Neural cell (in vitro differentiated cells): Measurements from ENCODE around the gene ZDHHC5. TPM values are rescaled to one million over a fixed set of nuclear protein-coding genes. Genes with fewer than 3 reads are reported as not detected.

Experiments used
- H2AFZ ChIP-seq: fragments of 200-600, 300-800 bp; sonication (generic), shearing (Covaris generic); 2 replicates; pipeline ENCODE4 v1.6.0; 2014; ENCODE audit warnings: low read depth, mild to moderate bottlenecking, antibody characterized with exemption, low read length, moderate library complexity
- H3F3A ChIP-seq: fragments of 200-600 bp; shearing (Covaris generic); 2 replicates; pipeline ENCODE4 v1.6.1; 2016; ENCODE audit warnings: mild to moderate bottlenecking, moderate library complexity, mixed read lengths, antibody characterized with exemption, low read length; ENCODE audit not compliant: insufficient read depth, poor library complexity, severe bottlenecking
- H3K27ac ChIP-seq: fragments of 200-600, 300-800 bp; sonication (generic), shearing (Covaris generic); 2 replicates; pipeline ENCODE4 v1.5.1; 2014; ENCODE audit warnings: mild to moderate bottlenecking, low read length, moderate library complexity
- H3K27me3 ChIP-seq: fragments of 300-800, 200-600 bp; sonication (generic), shearing (Covaris generic); 2 replicates; pipeline ENCODE4 v1.6.0; 2014; ENCODE audit warnings: mild to moderate bottlenecking, low read depth, low read length, moderate library complexity; ENCODE audit not compliant: insufficient read depth
- H3K36me3 ChIP-seq: fragments of 300-800, 200-600 bp; sonication (generic), shearing (Covaris generic); 2 replicates; pipeline ENCODE4 v1.5.1; 2014; ENCODE audit warnings: mild to moderate bottlenecking, antibody characterized with exemption, low read length, moderate library complexity; ENCODE audit not compliant: insufficient read depth
- H3K4me2 ChIP-seq: fragments of 300-800, 200-600 bp; sonication (generic), shearing (Covaris generic); 2 replicates; pipeline ENCODE4 v1.6.0; 2014; ENCODE audit warnings: mild to moderate bottlenecking, low read length
- H3K4me3 ChIP-seq: fragments of 300-800, 200-600 bp; sonication (generic), shearing (Covaris generic); 2 replicates; pipeline ENCODE4 v1.5.1; 2014; ENCODE audit warnings: mild to moderate bottlenecking, low read length, moderate library complexity
- H3K79me2 ChIP-seq: fragments of 200-600 bp; shearing (Covaris generic); replicated peaks from 2 replicates; pipeline ENCODE4 v1.6.0; 2014; ENCODE audit warnings: mild to moderate bottlenecking, low read length, moderate library complexity; ENCODE audit not compliant: insufficient read depth
- H3K9ac ChIP-seq: fragments of 300-800, 200-600 bp; sonication (generic), shearing (Covaris generic); 2 replicates; pipeline ENCODE4 v1.6.1; 2016; ENCODE audit warnings: mild to moderate bottlenecking, low read length, mixed read lengths
- H3K9me2 ChIP-seq: fragments of 200-600 bp; shearing (Covaris generic); 2 replicates; pipeline ENCODE4 v1.6.1; 2016; ENCODE audit warnings: mild to moderate bottlenecking, low read length, mixed read lengths; ENCODE audit not compliant: insufficient read depth
- H3K9me3 ChIP-seq: fragments of 200-600, 300-800 bp; sonication (generic), shearing (Covaris generic); 2 replicates; pipeline ENCODE4 v1.6.1; 2016; ENCODE audit warnings: mild to moderate bottlenecking, mixed run types, low read length, moderate library complexity, mixed read lengths
- H4K20me1 ChIP-seq: fragments of 200-600 bp; shearing (Covaris generic); 2 replicates; pipeline ENCODE4 v1.6.1; 2016; ENCODE audit warnings: mild to moderate bottlenecking, mixed run types; ENCODE audit not compliant: insufficient read depth
- CTCF ChIP-seq: fragments of 450-650 bp; IDR thresholded peaks from 2 replicates; pipeline ENCODE4 v1.5.1; 2014; ENCODE audit warnings: antibody characterized with exemption, mild to moderate bottlenecking, moderate library complexity; ENCODE audit not compliant: poor library complexity, severe bottlenecking
- EP300 ChIP-seq: fragments of 450-650 bp; conservative IDR thresholded peaks from 2 replicates; pipeline ENCODE4 v1.6.1; 2014; ENCODE audit warnings: antibody characterized with exemption, mild to moderate bottlenecking, moderate library complexity; ENCODE audit not compliant: poor library complexity, severe bottlenecking
- EZH2 ChIP-seq: fragments of 200-600, 300-800 bp; shearing (Covaris generic), sonication (generic); IDR thresholded peaks from 2 replicates; pipeline ENCODE4 v1.6.1; 2014; ENCODE audit warnings: antibody characterized with exemption, low read length, borderline replicate concordance, mild to moderate bottlenecking; ENCODE audit not compliant: insufficient read depth, poor library complexity, severe bottlenecking
- MXI1 ChIP-seq: fragments of 450-650 bp; conservative IDR thresholded peaks from 2 replicates; pipeline ENCODE4 v1.6.1; 2014; ENCODE audit warnings: antibody characterized with exemption, mild to moderate bottlenecking; ENCODE audit not compliant: poor library complexity, severe bottlenecking
- POLR2AphosphoS5 ChIP-seq: IDR thresholded peaks from 2 replicates; pipeline ENCODE4 v1.6.1; 2012
- RAD21 ChIP-seq: fragments of 450-650 bp; conservative IDR thresholded peaks from 2 replicates; pipeline ENCODE4 v1.6.1; 2014; ENCODE audit warnings: antibody characterized with exemption, mild to moderate bottlenecking, moderate library complexity
- REST ChIP-seq: IDR thresholded peaks from 2 replicates; pipeline ENCODE4 v1.6.1; 2012; ENCODE audit warnings: borderline replicate concordance
- SMC3 ChIP-seq: fragments of 450-650 bp; conservative IDR thresholded peaks from 2 replicates; pipeline ENCODE4 v1.6.1; 2014; ENCODE audit warnings: antibody characterized with exemption, mild to moderate bottlenecking, moderate library complexity; ENCODE audit not compliant: poor library complexity
- TAF1 ChIP-seq: IDR thresholded peaks from 2 replicates; pipeline ENCODE4 v1.6.1; 2012; ENCODE audit warnings: low read depth
- polyA plus RNA-seq: library from polyadenylated mRNA; depleted of rRNA; stranded (reverse); fragments of >200 nt; gene quantifications from 2 replicates; pipeline ENCODE4 v1.2.3, GENCODE V29; 2014

Gene ZDHHC5
- polyA plus RNA-seq, 1 donor from 2014 or later: 15.8 TPM

DNA sequence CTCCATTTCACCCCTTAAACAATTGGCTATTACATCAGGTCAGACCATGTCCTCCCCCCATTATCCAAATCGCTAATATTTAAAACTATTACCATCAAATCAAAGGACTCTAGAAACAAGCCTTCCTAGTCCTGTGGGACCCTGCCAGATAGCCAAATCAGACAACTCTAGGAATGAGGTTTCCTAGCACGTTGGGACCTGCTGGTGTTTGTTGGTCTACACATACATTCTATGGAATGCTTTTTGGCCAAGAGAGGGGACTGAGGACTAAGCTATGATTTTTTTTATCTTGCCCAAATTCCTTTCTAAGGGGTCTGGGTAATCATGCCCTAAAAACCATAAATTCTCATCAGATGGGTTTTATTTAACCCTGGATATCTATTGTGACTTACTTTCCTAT is 59.3 kb downstream of the ZDHHC5 start:
- TF ChIP-seq MXI1 (no peak), REST (no peak)
- Histone ChIP-seq H2AFZ (no peak overlapping the region), H3K9me2 (no peaks in the 10 kb centered on the region), H3K36me3 (no peaks in the 10 kb centered on the region), H3K79me2 (peaks cover 16% of the 10 kb centered on the region), H3K9ac (no peak overlapping the region), H3F3A (no peaks in the 10 kb centered on the region), H3K9me3 (no peaks in the 10 kb centered on the region), H3K27me3 (no peaks in the 10 kb centered on the region), H4K20me1 (no peaks in the 10 kb centered on the region), H3K4me3 (no peak overlapping the region), H3K4me2 (no peak overlapping the region), H3K27ac (no peak overlapping the region)

DNA sequence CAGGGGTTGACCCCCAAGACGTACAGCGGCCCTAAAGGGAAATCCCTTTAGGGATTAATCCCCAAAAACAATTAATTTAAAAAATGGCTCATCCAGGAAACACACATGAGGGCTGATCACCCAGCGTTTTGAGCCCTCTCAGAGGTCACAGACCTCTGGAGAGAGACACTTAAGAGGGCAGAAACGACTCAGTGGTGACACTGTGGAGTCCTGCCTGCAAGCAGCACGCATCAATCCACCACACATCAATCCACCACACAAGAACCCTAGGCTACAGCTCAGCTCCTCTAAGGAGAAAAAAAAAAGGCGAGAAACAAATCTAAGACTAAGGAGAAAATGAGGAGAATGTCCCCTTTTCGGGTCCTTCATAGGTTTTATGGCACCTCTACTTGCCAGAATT is 60.9 kb downstream of the ZDHHC5 start:
- Histone ChIP-seq H3K27ac (no peak overlapping the region), H3K4me3 (no peak overlapping the region), H2AFZ (no peak overlapping the region), H3F3A (no peaks in the 10 kb centered on the region), H3K4me2 (no peak overlapping the region), H3K79me2 (peaks cover 23% of the 10 kb centered on the region), H3K27me3 (no peaks in the 10 kb centered on the region), H3K9ac (no peak overlapping the region), H3K9me2 (no peaks in the 10 kb centered on the region), H3K9me3 (no peaks in the 10 kb centered on the region), H4K20me1 (no peaks in the 10 kb centered on the region), H3K36me3 (no peaks in the 10 kb centered on the region)
- TF ChIP-seq POLR2AphosphoS5 (no peak), SMC3 (no peak), MXI1 (no peak), RAD21 (no peak), REST (no peak), CTCF (no peak), TAF1 (no peak), EZH2 (no peak), EP300 (no peak)
